ENCODE results near the gene SLC9C2. TPM values are rescaled to one million over a fixed set of nuclear protein-coding genes. Genes with fewer than 3 reads are reported as not detected.
A peak's percentile ranks its signal among the peaks of the same experiment; 100 is the strongest.
"Not testable (repeated sequence)": the region's sequence is repeated elsewhere in the genome, so short reads cannot be mapped to it uniquely, and the experiment has no call there.

The SLC9C2 gene
- total RNA-seq, result not detected

- CTCF ChIA-PET, result interaction anchor here (0.6 to 0.7 kb wide), 4 partner anchors 27 to 832 kb away, joined by 3 to 6 read pairs (median 3); no protein-coding TSS in a partner anchor
- peaks cover 2% of the 10 kb centered on the region for H3K27me3 Mint-ChIP-seq (ENCODE audit: low read depth)
- H3K4me3 Mint-ChIP-seq, result no peak within 1 kb of the TSS
Measured at GRCh38 chr1:173603056-173603591, at the start of gene SLC9C2. TSS of gene SLC9C2 (minus strand) at chr1:173603072. CDS start at chr1:173601776, 1,296 bp downstream.

GRCh38 chr1:173648880-173649605, 46.2 kb upstream of the SLC9C2 start:
- no peak overlapping the region for H3K27ac Mint-ChIP-seq
- H3K9me3 Mint-ChIP-seq, result peaks cover 2% of the 10 kb centered on the region
- no peaks in the 10 kb centered on the region for H3K4me1 Mint-ChIP-seq (ENCODE audit: low read depth)
- H3K4me3 Mint-ChIP-seq, result no peak overlapping the region
- DNase-seq, result no peak
- intact Hi-C loops (cut with micrococcal nuclease), result no loop called here
- no peaks in the 10 kb centered on the region for H3K36me3 Mint-ChIP-seq (ENCODE audit: low read depth)
- H3K27me3 Mint-ChIP-seq (ENCODE audit: low read depth), result no peaks in the 10 kb centered on the region
- CTCF ChIA-PET, result interaction anchor here (0.6 kb wide), 1 partner anchor 117 kb away, joined by 3 read pairs; no protein-coding TSS in a partner anchor

More at GRCh38 chr1:173603056-173603591, at the start of gene SLC9C2:
- Mint-ChIP-seq H3K4me1 (ENCODE audit: low read depth) (peaks cover 4% of the 10 kb centered on the region), H3K9me3 (no peaks in the 10 kb centered on the region), H3K27ac (no peak within 1 kb of the TSS), H3K36me3 (ENCODE audit: low read depth) (no peaks in the 10 kb centered on the region)
- intact Hi-C loops (cut with micrococcal nuclease), result no loop called here
- no peak for DNase-seq

- H3K9me3 Mint-ChIP-seq, result peaks cover 3% of the 10 kb centered on the region
- H3K36me3 Mint-ChIP-seq (ENCODE audit: low read depth), result no peaks in the 10 kb centered on the region
- CTCF ChIA-PET, result no interaction called here
- no peaks in the 10 kb centered on the region for H3K4me1 Mint-ChIP-seq (ENCODE audit: low read depth)
- no peaks in the 10 kb centered on the region for H3K27me3 Mint-ChIP-seq (ENCODE audit: low read depth)
- H3K27ac Mint-ChIP-seq, result no peak overlapping the region
- no peak for DNase-seq
- no peak overlapping the region for H3K4me3 Mint-ChIP-seq
- intact Hi-C loops (cut with micrococcal nuclease), result no loop called here
Measured at GRCh38 chr1:173646656-173647055, 43.8 kb upstream of the SLC9C2 start.

GRCh38 chr1:173642450-173643139, 39.7 kb upstream of the SLC9C2 start:
- intact Hi-C loops (cut with micrococcal nuclease); CTCF ChIA-PET: not testable (repeated sequence)
- peak overlapping the region; percentile 7 for H3K27ac Mint-ChIP-seq

GRCh38 chr1:173639102-173639501, 36.2 kb upstream of the SLC9C2 start:
- intact Hi-C loops (cut with micrococcal nuclease), result no loop called here

More at GRCh38 chr1:173642450-173643139, 39.7 kb upstream of the SLC9C2 start:
- not testable (repeated sequence) for H3K4me3 Mint-ChIP-seq; H3K27me3 Mint-ChIP-seq (ENCODE audit: low read depth); H3K4me1 Mint-ChIP-seq (ENCODE audit: low read depth); DNase-seq; H3K36me3 Mint-ChIP-seq (ENCODE audit: low read depth); H3K9me3 Mint-ChIP-seq

GRCh38 chr1:173638043-173639021, 35.5 kb upstream of the SLC9C2 start:
- H3K36me3 Mint-ChIP-seq (ENCODE audit: low read depth), result no peaks in the 10 kb centered on the region
- no peak overlapping the region for H3K4me3 Mint-ChIP-seq
- no peak overlapping the region for H3K27ac Mint-ChIP-seq
- intact Hi-C loops (cut with micrococcal nuclease), result no loop called here
- H3K4me1 Mint-ChIP-seq (ENCODE audit: low read depth), result no peaks in the 10 kb centered on the region
- H3K9me3 Mint-ChIP-seq, result peaks cover 10% of the 10 kb centered on the region
- no peaks in the 10 kb centered on the region for H3K27me3 Mint-ChIP-seq (ENCODE audit: low read depth)
- CTCF ChIA-PET, result no interaction called here
- no peak for DNase-seq

More at GRCh38 chr1:173639102-173639501, 36.2 kb upstream of the SLC9C2 start:
- DNase-seq, result no peak
- CTCF ChIA-PET, result no interaction called here
- Mint-ChIP-seq H3K36me3 (ENCODE audit: low read depth) (no peaks in the 10 kb centered on the region), H3K27me3 (ENCODE audit: low read depth) (no peaks in the 10 kb centered on the region), H3K9me3 (peaks cover 10% of the 10 kb centered on the region), H3K4me1 (ENCODE audit: low read depth) (no peaks in the 10 kb centered on the region), H3K4me3 (no peak overlapping the region), H3K27ac (no peak overlapping the region)

GRCh38 chr1:173637236-173638042, 34.6 kb upstream of the SLC9C2 start:
- H3K36me3 Mint-ChIP-seq (ENCODE audit: low read depth); CTCF ChIA-PET; DNase-seq; H3K4me1 Mint-ChIP-seq (ENCODE audit: low read depth); H3K27me3 Mint-ChIP-seq (ENCODE audit: low read depth); H3K4me3 Mint-ChIP-seq; H3K27ac Mint-ChIP-seq; intact Hi-C loops (cut with micrococcal nuclease); H3K9me3 Mint-ChIP-seq: not testable (repeated sequence)

GRCh38 chr1:173635116-173635515, 32.2 kb upstream of the SLC9C2 start, which contains the start of gene TEX50:
TSS of gene TEX50 (plus strand) at chr1:173635338. CDS start at chr1:173635522, 184 bp downstream.
- CTCF ChIA-PET, result no interaction called here
- intact Hi-C loops (cut with micrococcal nuclease), result no loop called here
- no peak within 1 kb of the TSS for H3K4me3 Mint-ChIP-seq
- H3K4me1 Mint-ChIP-seq (ENCODE audit: low read depth), result no peaks in the 10 kb centered on the region
- H3K9me3 Mint-ChIP-seq, result peaks cover 8% of the 10 kb centered on the region
- DNase-seq, result no peak
- H3K27me3 Mint-ChIP-seq (ENCODE audit: low read depth), result no peaks in the 10 kb centered on the region
- H3K27ac Mint-ChIP-seq, result no peak within 1 kb of the TSS
- H3K36me3 Mint-ChIP-seq (ENCODE audit: low read depth), result no peaks in the 10 kb centered on the region

- H3K9me3 Mint-ChIP-seq, result no peaks in the 10 kb centered on the region
- intact Hi-C loops (cut with micrococcal nuclease), result loop anchor here (2.0 kb wide), 1 partner anchor 198 kb away; no protein-coding TSS in a partner anchor
- peak; percentile 27 for DNase-seq
- no peak overlapping the region for H3K27ac Mint-ChIP-seq
- no peaks in the 10 kb centered on the region for H3K27me3 Mint-ChIP-seq (ENCODE audit: low read depth)
- H3K4me3 Mint-ChIP-seq, result no peak overlapping the region
- CTCF ChIA-PET, result interaction anchor here (0.7 to 2.1 kb wide), 2 partner anchors 199 to 379 kb away, joined by 3 to 6 read pairs; no protein-coding TSS in a partner anchor
- H3K36me3 Mint-ChIP-seq (ENCODE audit: low read depth), result no peaks in the 10 kb centered on the region
- no peaks in the 10 kb centered on the region for H3K4me1 Mint-ChIP-seq (ENCODE audit: low read depth)
Measured at GRCh38 chr1:173628888-173629287, 26.0 kb upstream of the SLC9C2 start.

GRCh38 chr1:173627269-173627668, 24.4 kb upstream of the SLC9C2 start:
- Mint-ChIP-seq H3K27me3 (ENCODE audit: low read depth) (no peaks in the 10 kb centered on the region), H3K4me3 (no peak overlapping the region), H3K36me3 (ENCODE audit: low read depth) (no peaks in the 10 kb centered on the region), H3K9me3 (no peaks in the 10 kb centered on the region), H3K4me1 (ENCODE audit: low read depth) (no peaks in the 10 kb centered on the region), H3K27ac (no peak overlapping the region)
- CTCF ChIA-PET, result no interaction called here
- intact Hi-C loops (cut with micrococcal nuclease), result no loop called here
- no peak for DNase-seq

GRCh38 chr1:173616859-173617258, 14.0 kb upstream of the SLC9C2 start:
- Mint-ChIP-seq H3K27me3 (ENCODE audit: low read depth) (no peaks in the 10 kb centered on the region), H3K4me3 (no peak overlapping the region), H3K4me1 (ENCODE audit: low read depth) (no peaks in the 10 kb centered on the region), H3K9me3 (peaks cover 21% of the 10 kb centered on the region), H3K36me3 (ENCODE audit: low read depth) (peaks cover 6% of the 10 kb centered on the region), H3K27ac (no peak overlapping the region)
- DNase-seq, result no peak
- intact Hi-C loops (cut with micrococcal nuclease), result no loop called here
- CTCF ChIA-PET, result no interaction called here
